ENCODE data around the gene SHLD1.

SHLD1 gene

GRCh38 chr20:5808901-5809300, 58.7 kb downstream of the SHLD1 start:
- Histone ChIP-seq H3K4me1 (ENCODE audit: control extremely low read depth in 1 of 4, control insufficient read depth in 4 of 4, insufficient read depth in 4 of 4, low read length in 3 of 4) (peaks cover 0 to 12% (median 4%) of the 10 kb centered on the region in 4 experiments), H3K27me3 (replicated peaks in 2 of 5; ENCODE audit: control insufficient read depth in 4 of 5, insufficient read depth in 5 of 5, low read length in 4 of 5) (no peaks in the 10 kb centered on the region), H3K36me3 (ENCODE audit: control insufficient read depth in 4 of 4, insufficient read depth in 4 of 4, low read length in 3 of 4) (no peaks in the 10 kb centered on the region), H3K9me3 (ENCODE audit: control extremely low read depth in 1 of 5, control insufficient read depth in 4 of 5, insufficient read depth in 2 of 5, low read depth in 1 of 5, low read length in 4 of 5) (no peaks in the 10 kb centered on the region), H3K4me3 (ENCODE audit: control insufficient read depth in 1 of 7, extremely low read depth in 1 of 7, insufficient read depth in 4 of 7, low read depth in 2 of 7, low read length in 6 of 7) (no peak overlapping the region), H3K27ac (ENCODE audit: insufficient read depth in 1 of 2, low read depth in 1 of 2, low read length in 2 of 2, poor library complexity in 1 of 2, severe bottlenecking in 2 of 2) (no peak overlapping the region)
- 100% methylated on average over 1 of the region's 2 CpGs for WGBS (ENCODE audit: insufficient coverage)
- ChIA-PET POLR2A (interaction anchor here (0.6 kb wide), 1 partner anchor 490 kb away, joined by 3 read pairs; no protein-coding TSS in a partner anchor), CTCF (interaction anchor here (1.0 to 1.2 kb wide), 2 partner anchors 110 to 280 kb away, joined by 3 read pairs; no protein-coding TSS in a partner anchor)
- no peak for DNase-seq

- no peak overlapping the region for H3K4me3 ChIP-seq (ENCODE audit: control insufficient read depth in 1 of 7, extremely low read depth in 1 of 7, insufficient read depth in 4 of 7, low read depth in 2 of 7, low read length in 6 of 7)
- H3K27me3 ChIP-seq (replicated peaks in 2 of 5; ENCODE audit: control insufficient read depth in 4 of 5, insufficient read depth in 5 of 5, low read length in 4 of 5) = no peaks in the 10 kb centered on the region
- H3K4me1 ChIP-seq (ENCODE audit: control extremely low read depth in 1 of 4, control insufficient read depth in 4 of 4, insufficient read depth in 4 of 4, low read length in 3 of 4) = peaks cover 0 to 9% (median 3%) of the 10 kb centered on the region in 4 experiments
- no peak overlapping the region for H3K27ac ChIP-seq (ENCODE audit: insufficient read depth in 1 of 2, low read depth in 1 of 2, low read length in 2 of 2, poor library complexity in 1 of 2, severe bottlenecking in 2 of 2)
- WGBS (ENCODE audit: insufficient coverage) = 93% methylated on average over 2 of the region's 5 CpGs
- no peak for DNase-seq
- ChIA-PET POLR2A (no interaction called here), CTCF (interaction anchor here (1.0 to 1.2 kb wide), 2 partner anchors 110 to 281 kb away, joined by 3 read pairs; no protein-coding TSS in a partner anchor)
- H3K9me3 ChIP-seq (ENCODE audit: control extremely low read depth in 1 of 5, control insufficient read depth in 4 of 5, insufficient read depth in 2 of 5, low read depth in 1 of 5, low read length in 4 of 5) = no peaks in the 10 kb centered on the region
- H3K36me3 ChIP-seq (ENCODE audit: control insufficient read depth in 4 of 4, insufficient read depth in 4 of 4, low read length in 3 of 4) = no peaks in the 10 kb centered on the region
Measured at GRCh38 chr20:5809495-5809894, 59.3 kb downstream of the SHLD1 start.

GRCh38 chr20:5810800-5811422, 60.7 kb downstream of the SHLD1 start:
- DNase-seq = no peak
- WGBS (ENCODE audit: insufficient coverage) = 95% methylated on average over 3 of the region's 5 CpGs
- Histone ChIP-seq H3K9me3 (ENCODE audit: control extremely low read depth in 1 of 5, control insufficient read depth in 4 of 5, insufficient read depth in 2 of 5, low read depth in 1 of 5, low read length in 4 of 5) (no peaks in the 10 kb centered on the region), H3K27ac (ENCODE audit: insufficient read depth in 1 of 2, low read depth in 1 of 2, low read length in 2 of 2, poor library complexity in 1 of 2, severe bottlenecking in 2 of 2) (no peak overlapping the region), H3K4me1 (ENCODE audit: control extremely low read depth in 1 of 4, control insufficient read depth in 4 of 4, insufficient read depth in 4 of 4, low read length in 3 of 4) (peaks cover 0 to 3% (median 0%) of the 10 kb centered on the region in 4 experiments), H3K4me3 (ENCODE audit: control insufficient read depth in 1 of 7, extremely low read depth in 1 of 7, insufficient read depth in 4 of 7, low read depth in 2 of 7, low read length in 6 of 7) (no peak overlapping the region), H3K27me3 (replicated peaks in 2 of 5; ENCODE audit: control insufficient read depth in 4 of 5, insufficient read depth in 5 of 5, low read length in 4 of 5) (no peaks in the 10 kb centered on the region), H3K36me3 (ENCODE audit: control insufficient read depth in 4 of 4, insufficient read depth in 4 of 4, low read length in 3 of 4) (no peaks in the 10 kb centered on the region)
- ChIA-PET POLR2A (no interaction called here), CTCF (no interaction called here)

GRCh38 chr20:5811746-5812145, 61.5 kb downstream of the SHLD1 start:
- H3K27ac ChIP-seq (ENCODE audit: insufficient read depth in 1 of 2, low read depth in 1 of 2, low read length in 2 of 2, poor library complexity in 1 of 2, severe bottlenecking in 2 of 2) = no peak overlapping the region
- no peak for DNase-seq
- ChIA-PET POLR2A (no interaction called here), CTCF (no interaction called here)
- H3K36me3 ChIP-seq (ENCODE audit: control insufficient read depth in 4 of 4, insufficient read depth in 4 of 4, low read length in 3 of 4) = no peaks in the 10 kb centered on the region
- 100% methylated on average over 1 of the region's 4 CpGs for WGBS (ENCODE audit: insufficient coverage)
- H3K4me1 ChIP-seq (ENCODE audit: control extremely low read depth in 1 of 4, control insufficient read depth in 4 of 4, insufficient read depth in 4 of 4, low read length in 3 of 4) = peaks cover 0 to under 1% (median 0%) of the 10 kb centered on the region in 4 experiments
- H3K4me3 ChIP-seq (ENCODE audit: control insufficient read depth in 1 of 7, extremely low read depth in 1 of 7, insufficient read depth in 4 of 7, low read depth in 2 of 7, low read length in 6 of 7) = no peak overlapping the region
- H3K27me3 ChIP-seq (replicated peaks in 2 of 5; ENCODE audit: control insufficient read depth in 4 of 5, insufficient read depth in 5 of 5, low read length in 4 of 5) = no peaks in the 10 kb centered on the region
- no peaks in the 10 kb centered on the region for H3K9me3 ChIP-seq (ENCODE audit: control extremely low read depth in 1 of 5, control insufficient read depth in 4 of 5, insufficient read depth in 2 of 5, low read depth in 1 of 5, low read length in 4 of 5)

GRCh38 chr20:5818346-5818681, 68.1 kb downstream of the SHLD1 start:
- Histone ChIP-seq H3K4me3 (ENCODE audit: control insufficient read depth in 1 of 7, extremely low read depth in 1 of 7, insufficient read depth in 4 of 7, low read depth in 2 of 7, low read length in 6 of 7) (no peak overlapping the region), H3K4me1 (ENCODE audit: control extremely low read depth in 1 of 4, control insufficient read depth in 4 of 4, insufficient read depth in 4 of 4, low read length in 3 of 4) (peaks cover 0 to 7% (median 4%) of the 10 kb centered on the region in 4 experiments), H3K36me3 (ENCODE audit: control insufficient read depth in 4 of 4, insufficient read depth in 4 of 4, low read length in 3 of 4) (no peaks in the 10 kb centered on the region), H3K9me3 (ENCODE audit: control extremely low read depth in 1 of 5, control insufficient read depth in 4 of 5, insufficient read depth in 2 of 5, low read depth in 1 of 5, low read length in 4 of 5) (no peaks in the 10 kb centered on the region), H3K27ac (ENCODE audit: insufficient read depth in 1 of 2, low read depth in 1 of 2, low read length in 2 of 2, poor library complexity in 1 of 2, severe bottlenecking in 2 of 2) (no peak overlapping the region), H3K27me3 (replicated peaks in 2 of 5; ENCODE audit: control insufficient read depth in 4 of 5, insufficient read depth in 5 of 5, low read length in 4 of 5) (no peaks in the 10 kb centered on the region)
- CTCF ChIA-PET = no interaction called here
- 100% methylated on average over 1 of the region's 1 CpG for WGBS (ENCODE audit: insufficient coverage)
- POLR2A ChIA-PET = no interaction called here
- no peak for DNase-seq

- no peak for DNase-seq
- POLR2A ChIA-PET = no interaction called here
- no peak overlapping the region for H3K4me3 ChIP-seq (ENCODE audit: control insufficient read depth in 1 of 7, extremely low read depth in 1 of 7, insufficient read depth in 4 of 7, low read depth in 2 of 7, low read length in 6 of 7)
- CTCF ChIA-PET = no interaction called here
- H3K9me3 ChIP-seq (ENCODE audit: control extremely low read depth in 1 of 5, control insufficient read depth in 4 of 5, insufficient read depth in 2 of 5, low read depth in 1 of 5, low read length in 4 of 5) = no peaks in the 10 kb centered on the region
- peaks cover 0 to 7% (median 4%) of the 10 kb centered on the region in 4 experiments for H3K4me1 ChIP-seq (ENCODE audit: control extremely low read depth in 1 of 4, control insufficient read depth in 4 of 4, insufficient read depth in 4 of 4, low read length in 3 of 4)
- no peaks in the 10 kb centered on the region for H3K27me3 ChIP-seq (replicated peaks in 2 of 5; ENCODE audit: control insufficient read depth in 4 of 5, insufficient read depth in 5 of 5, low read length in 4 of 5)
- H3K36me3 ChIP-seq (ENCODE audit: control insufficient read depth in 4 of 4, insufficient read depth in 4 of 4, low read length in 3 of 4) = peaks cover 0 to 4% (median 0%) of the 10 kb centered on the region in 4 experiments
- WGBS (ENCODE audit: insufficient coverage) = no CpG with 5 or more reads among the region's 1 CpG
- H3K27ac ChIP-seq (ENCODE audit: insufficient read depth in 1 of 2, low read depth in 1 of 2, low read length in 2 of 2, poor library complexity in 1 of 2, severe bottlenecking in 2 of 2) = no peak overlapping the region
Measured at GRCh38 chr20:5820738-5821137, 70.5 kb downstream of the SHLD1 start.

GRCh38 chr20:5821627-5822215, 71.5 kb downstream of the SHLD1 start:
- Histone ChIP-seq H3K27me3 (replicated peaks in 2 of 5; ENCODE audit: control insufficient read depth in 4 of 5, insufficient read depth in 5 of 5, low read length in 4 of 5) (no peaks in the 10 kb centered on the region), H3K9me3 (ENCODE audit: control extremely low read depth in 1 of 5, control insufficient read depth in 4 of 5, insufficient read depth in 2 of 5, low read depth in 1 of 5, low read length in 4 of 5) (no peaks in the 10 kb centered on the region), H3K36me3 (ENCODE audit: control insufficient read depth in 4 of 4, insufficient read depth in 4 of 4, low read length in 3 of 4) (peaks cover 0 to 4% (median 0%) of the 10 kb centered on the region in 4 experiments), H3K27ac (ENCODE audit: insufficient read depth in 1 of 2, low read depth in 1 of 2, low read length in 2 of 2, poor library complexity in 1 of 2, severe bottlenecking in 2 of 2) (no peak overlapping the region), H3K4me1 (ENCODE audit: control extremely low read depth in 1 of 4, control insufficient read depth in 4 of 4, insufficient read depth in 4 of 4, low read length in 3 of 4) (peaks cover 0 to 7% (median 4%) of the 10 kb centered on the region in 4 experiments), H3K4me3 (ENCODE audit: control insufficient read depth in 1 of 7, extremely low read depth in 1 of 7, insufficient read depth in 4 of 7, low read depth in 2 of 7, low read length in 6 of 7) (no peak overlapping the region)
- ChIA-PET CTCF (no interaction called here), POLR2A (no interaction called here)
- DNase-seq = no peak
- WGBS (ENCODE audit: insufficient coverage) = 100% methylated on average over 4 of the region's 4 CpGs
